ENCODE data around the gene DCLK1.
"Not testable (repeated sequence)": the region's sequence is repeated elsewhere in the genome, so short reads cannot be mapped to it uniquely, and the experiment has no call there.

DCLK1 gene

DNA sequence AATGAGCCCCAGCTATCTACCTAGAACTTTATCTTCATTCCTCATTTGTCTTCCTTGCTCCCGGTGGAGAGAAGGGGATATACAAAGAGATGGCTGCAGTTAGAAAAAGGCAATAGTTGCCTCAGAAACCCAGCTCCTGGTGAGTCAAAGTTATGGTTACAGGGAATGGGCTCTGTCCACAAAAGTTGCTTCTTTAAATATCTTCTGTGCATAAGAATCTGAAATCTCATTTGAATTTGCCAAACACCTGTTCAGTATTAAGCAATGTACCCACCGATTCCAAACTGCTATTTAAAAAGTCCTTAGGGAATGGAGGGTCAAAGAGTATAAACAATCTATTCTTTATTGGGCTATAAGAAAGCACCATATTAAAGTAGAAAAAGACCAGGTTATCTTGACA, 48.4 kb downstream of the DCLK1 start:
- DNase-seq = no peak

DNA sequence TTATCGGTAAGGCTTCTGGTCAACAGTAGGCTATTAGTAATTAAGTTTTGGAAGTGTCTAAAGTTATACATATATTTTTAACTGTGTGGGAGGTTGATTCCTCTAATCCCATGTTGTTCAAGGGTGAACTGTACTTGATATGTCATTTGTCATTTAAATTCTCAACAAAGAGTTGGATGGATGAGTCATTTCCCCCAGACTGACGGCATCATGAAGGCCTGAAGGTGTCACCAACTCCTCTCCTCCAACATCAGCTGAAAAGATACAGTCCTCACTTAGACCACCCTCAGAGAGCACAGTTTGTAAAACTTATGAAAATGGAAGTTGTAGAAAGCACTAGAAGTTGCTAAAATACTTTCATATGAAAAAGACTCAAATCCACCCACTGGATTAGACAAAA, 48.8 kb downstream of the DCLK1 start:
- no peak for DNase-seq

DNA sequence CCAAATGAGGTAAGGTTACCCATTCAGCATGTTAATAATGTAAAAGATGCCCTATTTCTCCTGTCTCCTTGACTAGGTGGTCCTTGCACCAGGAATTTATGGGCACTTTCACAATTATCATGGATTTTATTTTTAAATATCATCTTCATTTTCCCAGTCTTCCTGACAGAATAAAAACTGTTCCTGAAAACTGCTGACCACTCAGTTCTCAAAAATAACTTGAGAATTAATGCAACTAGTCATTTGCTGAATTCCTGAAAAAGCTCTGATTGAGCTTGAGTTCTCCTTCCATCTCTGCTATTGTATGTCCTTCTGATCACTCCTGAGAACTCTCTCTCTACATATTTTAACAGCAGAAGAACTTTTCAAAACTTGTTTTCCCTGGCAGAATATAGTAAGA, 55.0 kb downstream of the DCLK1 start:
- DNase-seq = no peak

GRCh38 chr13:36074659-36075058, 56.5 kb downstream of the DCLK1 start:
- DNase-seq = peak in 1 of 3 experiments; percentile 27

DNA sequence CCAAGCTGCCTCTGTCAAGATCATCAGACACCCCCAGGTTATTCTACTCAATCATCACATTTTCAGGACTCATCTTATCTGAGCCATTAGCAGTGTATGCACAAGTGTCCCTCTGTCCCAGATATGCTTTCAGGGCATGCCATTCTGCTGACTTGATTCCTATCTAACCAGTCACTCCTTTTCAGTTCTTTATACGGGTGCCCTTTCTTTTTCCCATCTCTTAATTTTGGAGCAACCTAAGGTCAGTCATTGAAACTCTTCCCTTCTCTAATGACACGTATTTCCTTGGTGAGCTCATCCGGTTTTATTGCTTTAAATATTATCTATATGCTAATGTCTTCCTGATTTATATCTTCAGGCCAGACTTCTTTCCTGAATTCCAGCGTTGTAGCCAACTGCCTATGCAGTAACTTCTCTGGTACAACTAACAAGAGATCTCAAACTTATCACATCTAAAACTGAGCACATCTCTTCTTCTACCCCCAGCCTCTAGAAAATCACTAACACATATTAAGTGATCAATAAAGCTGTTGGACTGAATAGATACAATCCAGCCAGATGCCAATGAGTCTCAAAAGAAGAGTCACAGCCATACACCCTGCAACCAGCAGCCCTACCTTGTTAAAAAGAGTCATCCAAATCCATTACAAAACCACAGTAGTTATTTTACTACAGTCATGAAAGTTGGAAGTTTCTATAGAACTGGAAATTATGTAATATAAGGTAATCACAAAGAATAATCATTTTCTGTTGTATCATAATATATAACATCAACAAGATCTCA, 58.8 kb downstream of the DCLK1 start:
- DNase-seq = no peak

DNA sequence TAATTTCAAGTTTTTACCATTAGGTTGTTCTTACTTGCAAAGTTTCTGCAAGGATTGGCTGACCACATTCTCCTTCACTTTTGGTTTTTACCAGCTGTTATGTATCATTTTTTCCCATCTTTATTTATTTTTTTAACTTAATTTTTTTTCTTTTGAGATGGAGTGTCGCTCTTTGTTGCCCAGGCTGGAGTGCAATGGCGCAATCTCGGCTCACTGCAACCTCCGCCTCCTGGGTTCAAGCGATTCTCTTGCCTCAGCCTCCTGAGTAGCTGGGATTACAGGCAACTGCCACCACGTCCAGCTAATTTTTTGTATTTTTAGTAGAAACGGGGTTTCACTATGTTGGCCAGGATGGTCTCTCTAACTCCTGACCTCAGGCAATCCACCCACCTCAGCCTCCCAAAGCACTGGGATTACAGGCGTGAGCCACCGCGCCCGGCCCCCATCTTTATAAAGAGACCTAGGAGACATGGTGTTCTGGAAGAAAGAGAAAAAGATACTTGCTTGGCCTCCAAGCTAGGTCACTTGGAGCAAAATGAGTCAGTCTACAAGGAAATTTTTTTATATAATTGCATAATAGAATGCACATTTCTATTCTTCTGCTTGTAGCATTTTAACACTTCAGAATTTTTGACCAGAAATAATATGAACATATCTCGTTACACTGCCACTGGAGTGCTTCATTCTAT, 60.5 kb downstream of the DCLK1 start:
- not testable (repeated sequence) for DNase-seq

- DNase-seq = no peak
These were observed 61.3 kb downstream of the DCLK1 start for GRCh38 chr13:36069881-36070366.

DNA sequence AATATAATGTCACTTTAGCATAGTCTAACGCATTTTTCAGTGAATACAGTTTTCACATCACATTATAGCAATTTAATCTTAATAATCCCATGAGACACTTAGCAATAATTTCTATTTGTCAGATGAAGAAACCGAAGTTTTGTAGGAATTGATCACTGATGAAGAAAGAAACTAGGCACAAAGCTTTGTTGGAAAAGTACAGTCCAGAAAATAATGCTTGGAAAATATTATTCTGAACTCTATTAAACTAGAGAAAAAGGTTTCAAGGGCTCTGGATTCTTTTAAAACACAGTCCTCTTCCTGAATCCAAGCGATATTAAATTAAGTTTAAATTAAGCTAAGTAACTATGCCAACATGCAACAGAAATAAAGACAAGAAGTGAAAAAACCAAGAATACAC, 62.2 kb downstream of the DCLK1 start:
- no peak for DNase-seq

- no peak for DNase-seq
These were observed 62.6 kb downstream of the DCLK1 start for GRCh38 chr13:36068566-36068965.

GRCh38 chr13:36067746-36068381, 63.3 kb downstream of the DCLK1 start:
- no peak for DNase-seq

DNA sequence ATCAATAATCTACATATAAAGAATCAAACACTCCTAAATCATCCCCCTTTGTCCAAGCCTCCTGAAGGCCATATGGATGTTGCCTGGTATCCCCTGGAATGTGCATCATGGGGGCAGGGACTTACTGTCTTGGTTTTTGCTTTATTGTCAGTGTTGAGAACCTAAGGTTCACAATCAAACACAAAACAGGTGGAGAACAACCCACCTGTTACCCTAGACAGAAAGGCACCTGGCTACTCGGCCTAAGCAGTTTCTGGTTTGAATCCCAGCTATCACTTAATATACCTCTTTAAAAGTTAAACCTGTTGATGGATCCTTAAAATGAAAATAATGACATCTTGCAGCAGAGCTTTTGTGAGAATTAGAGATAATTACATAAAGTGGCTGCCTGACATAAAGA, 68.9 kb downstream of the DCLK1 start:
- no peak for DNase-seq

- DNase-seq = no peak
These were observed 69.6 kb downstream of the DCLK1 start for GRCh38 chr13:36061621-36062020.

DNA sequence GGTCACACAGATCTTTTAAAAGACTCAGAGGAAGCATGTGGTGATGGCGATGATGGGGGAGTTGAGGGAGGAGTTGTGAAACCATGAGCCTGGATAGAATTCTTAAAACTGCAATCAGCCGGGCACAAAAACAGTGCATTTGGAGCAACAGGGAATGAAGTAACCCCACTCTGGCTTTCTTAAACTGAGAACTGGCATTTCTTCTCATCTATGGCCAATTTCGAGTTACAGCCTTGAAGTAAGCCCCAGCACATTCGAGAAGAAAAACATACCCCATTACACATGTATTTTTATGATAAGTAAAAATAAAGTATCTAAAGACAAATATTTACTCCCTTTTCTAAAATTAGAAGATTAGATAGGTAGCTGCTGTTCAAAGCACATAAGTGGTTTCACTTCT, 70.1 kb downstream of the DCLK1 start:
- DNase-seq = no peak

DNA sequence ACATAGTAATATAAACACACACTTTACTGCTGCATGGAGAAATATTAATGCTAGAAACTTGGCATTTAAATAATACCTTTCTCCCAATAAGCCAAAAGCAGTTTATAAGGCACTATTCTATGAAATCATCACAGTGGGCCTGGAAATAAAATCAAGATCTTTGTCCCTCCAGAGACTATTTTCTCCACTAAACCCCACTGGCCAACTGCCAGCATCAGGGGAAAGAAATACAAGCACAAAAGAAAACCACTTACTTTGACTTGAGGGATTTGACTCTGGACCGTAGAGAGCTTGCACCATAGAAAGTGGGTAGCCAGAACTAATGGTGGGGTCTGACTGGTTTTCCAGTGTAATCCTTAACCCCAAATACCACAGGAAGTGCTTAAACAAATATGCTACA, 71.9 kb downstream of the DCLK1 start:
- DNase-seq = no peak

DNA sequence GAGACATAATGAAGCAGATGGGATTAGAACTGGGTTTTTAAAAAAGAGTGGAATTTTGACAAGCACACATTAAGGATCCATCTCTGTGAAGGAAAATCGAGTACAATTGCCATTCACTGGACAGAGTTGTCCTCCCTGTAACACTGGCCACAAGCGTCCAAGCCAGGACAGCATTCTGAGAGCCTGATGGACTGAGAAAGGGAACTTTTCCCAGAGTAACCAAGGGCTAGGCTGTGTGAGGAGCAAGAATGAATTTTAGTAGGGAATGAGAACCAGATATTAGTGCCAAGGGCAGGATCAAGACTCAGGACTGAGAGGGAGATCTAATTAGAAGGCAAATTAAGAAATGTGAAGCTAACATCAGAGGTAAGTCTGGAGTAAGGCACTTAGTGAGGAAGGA, 73.1 kb downstream of the DCLK1 start:
- DNase-seq = no peak

DNA sequence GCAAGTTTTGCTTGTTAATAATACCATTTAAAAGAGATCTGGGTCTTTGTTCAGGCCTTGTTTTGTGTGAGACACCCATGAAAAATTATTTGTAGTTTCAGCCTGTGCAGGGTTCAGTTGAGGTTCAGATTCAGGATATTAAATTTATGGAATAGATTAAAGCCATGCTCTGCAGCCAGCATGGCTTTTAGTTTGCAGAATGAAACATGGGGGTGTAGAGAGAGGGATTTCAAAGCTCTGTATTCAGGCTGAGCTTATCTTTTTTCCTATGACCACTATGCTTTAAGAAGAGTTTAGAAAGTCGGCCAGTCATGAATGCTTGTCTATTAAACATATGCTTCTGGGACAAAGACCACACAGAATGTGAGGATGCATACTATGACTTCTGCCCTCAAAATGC, 73.6 kb downstream of the DCLK1 start:
- DNase-seq = no peak

DNA sequence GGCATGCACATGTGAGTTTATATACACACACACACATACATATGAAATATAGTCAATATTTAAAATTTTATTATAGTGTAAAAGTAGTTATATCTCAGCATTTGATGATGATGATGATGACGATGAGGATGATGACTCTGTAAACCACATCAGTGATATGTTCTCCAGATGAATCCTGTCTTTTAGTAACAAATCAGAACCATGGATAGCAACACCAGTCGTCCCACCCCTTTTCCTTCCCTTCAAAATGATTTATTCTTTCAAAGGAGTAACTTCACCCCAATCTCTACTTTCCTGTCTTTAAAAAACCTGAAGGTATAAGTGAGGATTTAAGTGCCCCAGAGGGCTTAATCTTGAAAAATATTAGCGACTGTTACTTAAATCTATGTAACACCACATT, 74.1 kb downstream of the DCLK1 start:
- DNase-seq = no peak

DNA sequence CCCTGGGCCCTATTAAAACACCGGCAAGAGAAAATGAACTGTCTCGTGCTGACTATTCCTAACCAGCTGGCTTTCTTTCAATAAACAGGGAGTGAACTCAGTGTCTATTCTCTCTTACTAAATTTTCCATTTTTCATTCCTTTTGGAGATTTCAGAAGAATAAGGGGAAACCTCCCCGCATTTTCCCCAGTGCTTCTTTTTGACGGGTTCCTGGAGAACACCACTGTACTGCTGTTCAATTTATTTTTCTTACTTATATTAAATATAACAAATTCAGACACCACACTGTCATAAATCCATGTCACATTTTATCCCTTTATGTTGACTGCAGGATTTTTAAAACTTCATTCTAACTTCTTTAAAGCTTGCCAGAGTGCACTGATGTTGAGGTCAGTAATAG, 75.8 kb downstream of the DCLK1 start:
- DNase-seq = no peak

- DNase-seq = no peak
These were observed 77.1 kb downstream of the DCLK1 start for GRCh38 chr13:36054041-36054440.

GRCh38 chr13:36051082-36051481, 80.1 kb downstream of the DCLK1 start:
- no peak for DNase-seq

- DNase-seq = no peak
These were observed 84.5 kb downstream of the DCLK1 start for GRCh38 chr13:36046672-36047071.

DNA sequence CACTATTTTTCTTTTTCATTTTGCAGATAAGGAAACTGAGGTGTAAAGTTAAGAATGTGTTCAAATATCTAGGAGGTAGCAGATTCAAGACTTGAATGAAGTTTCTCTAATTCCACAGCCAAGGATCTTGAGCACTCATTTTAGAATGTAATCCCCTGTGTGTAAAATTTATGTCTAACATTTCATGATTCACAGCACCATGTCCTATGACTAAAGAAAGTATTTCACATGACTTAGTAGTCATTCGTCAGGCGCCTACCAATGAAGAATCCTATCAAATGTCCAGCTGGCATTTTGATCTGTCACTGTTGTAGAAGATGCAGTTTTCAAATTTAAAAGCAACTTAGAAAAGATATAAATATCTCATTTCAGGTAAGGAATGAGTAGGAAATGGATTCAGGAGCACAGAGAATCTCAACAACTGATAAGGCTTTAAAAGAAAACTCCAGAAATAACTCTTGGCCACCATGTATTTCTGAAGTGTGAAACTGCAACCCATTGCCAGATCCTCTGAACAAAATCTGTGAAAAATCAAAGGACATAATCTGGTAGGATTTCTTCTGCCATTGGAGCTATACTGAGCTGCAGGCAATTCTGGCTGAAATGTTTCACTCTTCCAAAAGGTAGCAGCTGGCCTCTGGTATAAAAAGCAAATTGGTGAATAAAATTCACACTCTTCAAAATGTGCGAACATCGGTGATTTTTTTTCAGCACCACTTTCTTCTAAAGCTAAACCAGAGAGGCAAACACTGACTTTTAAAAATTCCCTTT, 92.2 kb downstream of the DCLK1 start:
- DNase-seq = no peak

DNA sequence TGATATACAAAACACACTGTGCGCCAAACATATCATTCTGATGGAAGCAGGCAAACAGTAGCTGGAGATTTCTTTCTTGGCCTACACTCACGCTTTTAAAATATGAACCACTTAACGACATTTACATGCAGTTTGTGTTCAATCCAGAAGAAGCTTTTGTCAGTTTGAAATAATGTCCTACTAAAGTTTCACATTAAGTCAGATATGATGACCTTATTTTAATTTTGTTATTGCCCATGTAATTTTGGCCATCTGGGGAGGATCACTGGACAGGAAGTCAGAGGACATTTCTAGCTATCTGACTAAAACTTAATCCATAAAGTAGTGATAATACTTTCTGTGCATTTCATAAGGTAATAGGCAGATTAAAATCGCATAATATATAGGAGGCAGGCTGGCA, 98.1 kb downstream of the DCLK1 start:
- no peak for DNase-seq
